HG03159 (cell line): ENCODE measurements around the gene ASAP2.

Source experiments
- ATAC-seq: cut with Tn5 transposase; IDR thresholded peaks from one replicate; pipeline ENCODE4 v1.9.1; 2021; ENCODE audit warnings: mild to moderate bottlenecking, moderate library complexity; ENCODE audit not compliant: unreplicated experiment

Gene ASAP2

DNA sequence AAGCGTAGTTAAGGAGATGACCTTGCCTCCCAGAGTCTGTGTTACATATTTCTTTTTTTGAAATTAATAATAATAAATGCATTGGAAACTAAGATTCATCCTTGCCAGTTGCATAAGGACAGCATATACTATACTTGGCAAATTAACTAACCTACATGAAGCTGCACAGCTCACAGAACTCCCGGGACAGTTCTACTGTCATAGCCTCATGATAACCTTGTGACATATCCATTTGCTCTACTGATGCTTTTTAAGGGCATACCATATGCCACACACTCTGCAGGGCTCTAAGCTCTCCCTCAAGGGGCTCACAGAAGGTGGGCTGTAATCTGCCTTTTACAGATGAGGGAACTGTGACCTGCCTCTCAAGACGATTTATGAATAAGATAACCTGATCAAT is 212.9 kb downstream of the ASAP2 start:
- no peak for ATAC-seq

DNA sequence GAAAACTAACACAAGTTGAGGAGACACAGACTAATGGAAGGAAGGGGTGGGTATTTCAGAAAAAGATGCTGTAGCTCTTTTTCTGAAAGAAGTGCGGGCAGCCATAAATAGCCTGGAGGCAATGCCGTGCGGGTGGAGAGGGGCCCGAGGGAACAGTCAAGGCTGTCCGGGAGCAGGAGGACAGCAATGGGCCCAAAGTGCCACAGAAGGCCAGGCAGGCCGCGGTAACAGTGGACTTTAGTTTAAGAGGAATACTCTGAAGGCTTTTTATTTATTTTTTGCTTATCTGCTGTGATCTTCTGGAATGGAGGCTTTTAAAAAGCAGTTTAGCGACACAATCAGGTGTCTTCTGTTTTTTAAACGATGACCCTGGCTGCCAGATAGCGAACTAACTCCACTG is 213.9 kb downstream of the ASAP2 start:
- no peak for ATAC-seq

DNA sequence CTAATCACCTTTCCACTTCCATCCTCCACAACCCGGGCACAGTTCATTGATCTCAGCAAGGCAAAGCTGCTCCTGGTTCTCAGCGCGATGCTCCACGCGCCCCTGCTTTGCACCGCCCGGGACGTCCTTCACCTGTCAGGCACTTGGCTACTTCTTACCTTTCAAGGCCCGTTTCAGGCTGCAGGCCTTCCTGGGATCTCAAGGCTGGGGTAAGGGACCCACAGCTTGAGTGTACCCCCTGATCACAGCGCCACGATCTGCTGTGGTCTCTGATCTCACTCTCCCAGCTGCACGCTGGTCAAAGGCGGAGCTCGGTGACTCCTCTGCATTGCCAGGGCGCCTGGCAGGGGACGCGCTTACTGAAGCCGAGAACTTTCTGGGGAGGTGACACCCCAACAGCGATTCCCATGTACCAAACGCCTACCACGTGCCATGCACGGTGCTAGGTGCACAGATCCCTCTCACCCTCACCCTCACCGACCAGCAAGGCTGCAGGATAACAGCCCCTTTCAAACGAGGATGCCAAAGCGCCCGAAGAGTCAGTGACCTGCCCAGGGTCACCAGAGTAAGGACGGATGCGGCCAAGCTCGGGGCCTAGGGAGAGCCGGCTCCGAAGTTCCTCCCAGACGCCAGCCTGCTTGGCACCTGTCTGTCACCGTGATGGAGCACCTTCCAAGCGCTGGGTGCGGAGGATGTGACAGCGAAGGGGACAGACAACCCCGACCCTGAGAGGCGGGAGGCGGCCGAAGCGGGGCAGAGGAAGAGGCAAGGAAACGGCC is 215.9 kb downstream of the ASAP2 start:
- ATAC-seq: peak; percentile 35

DNA sequence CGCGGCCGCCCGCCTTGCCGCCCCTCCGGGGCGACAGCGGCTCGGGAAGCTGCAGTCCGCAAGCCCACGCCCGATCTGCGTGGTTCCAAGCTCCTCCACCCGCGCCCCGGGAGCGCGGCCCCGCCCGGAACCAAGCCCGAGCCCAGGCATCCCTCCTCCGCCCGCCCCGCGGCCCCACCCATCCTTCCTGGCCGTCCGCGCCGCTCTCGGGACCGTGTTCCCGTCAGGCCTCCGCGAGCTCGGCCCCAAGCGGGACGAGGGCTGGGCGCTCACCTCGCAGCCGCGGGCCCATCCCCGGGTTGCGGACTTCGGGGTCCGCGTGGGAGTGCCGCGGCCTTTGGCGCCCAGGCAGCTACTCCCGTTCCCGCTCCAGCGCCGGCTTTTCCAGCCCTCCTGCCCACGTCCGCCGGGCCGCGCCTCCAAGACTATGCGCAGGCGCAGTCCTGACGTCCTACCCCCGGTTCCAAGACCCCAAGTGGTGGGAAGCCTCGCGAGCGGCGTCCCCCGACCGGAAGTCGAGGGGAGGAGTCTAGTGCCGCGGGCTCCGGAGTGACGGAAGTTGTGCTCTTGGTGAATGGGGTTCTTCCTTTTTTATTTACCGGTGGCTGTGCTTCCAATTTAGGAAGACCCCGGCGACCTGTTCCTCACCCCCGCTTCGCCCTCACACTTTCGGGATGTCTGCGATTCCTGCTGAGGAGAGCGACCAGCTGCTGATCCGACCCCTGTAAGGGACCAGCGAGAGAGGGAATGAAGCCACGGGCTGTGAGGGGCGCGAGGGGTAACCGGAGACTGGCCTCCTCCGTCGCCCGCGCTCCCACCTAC is 216.7 kb downstream of the ASAP2 start, which contains the start of the genes CPSF3 and ITGB1BP1:
Gene CPSF3 (plus strand): TSS at position 555 of the 822 bp plus-strand sequence. CDS start 120 bp downstream, at position 675.
Gene ITGB1BP1 (minus strand): TSS at position 429 of the 822 bp plus-strand sequence. CDS start 4,831 bp downstream, outside the sequence.
- peak; percentile 86 for ATAC-seq

DNA sequence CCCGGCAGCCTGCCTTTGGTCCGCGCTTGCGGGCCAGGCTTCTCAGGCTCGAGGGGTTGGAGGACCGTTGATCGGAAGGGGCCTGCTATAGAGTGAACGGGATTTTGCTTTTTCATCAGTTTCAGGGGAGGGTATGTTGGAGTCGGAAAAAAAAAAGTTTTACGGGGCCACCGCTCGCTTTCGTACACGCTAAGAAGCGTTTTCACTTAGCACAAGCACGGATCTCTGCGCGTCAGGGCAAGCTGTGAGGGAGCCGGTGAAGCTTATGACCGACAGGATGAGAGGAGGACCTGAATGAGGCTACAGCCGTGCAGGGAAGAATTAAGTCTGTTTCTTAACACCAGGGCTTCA is 217.3 kb downstream of the ASAP2 start:
- peak; percentile 10 for ATAC-seq

DNA sequence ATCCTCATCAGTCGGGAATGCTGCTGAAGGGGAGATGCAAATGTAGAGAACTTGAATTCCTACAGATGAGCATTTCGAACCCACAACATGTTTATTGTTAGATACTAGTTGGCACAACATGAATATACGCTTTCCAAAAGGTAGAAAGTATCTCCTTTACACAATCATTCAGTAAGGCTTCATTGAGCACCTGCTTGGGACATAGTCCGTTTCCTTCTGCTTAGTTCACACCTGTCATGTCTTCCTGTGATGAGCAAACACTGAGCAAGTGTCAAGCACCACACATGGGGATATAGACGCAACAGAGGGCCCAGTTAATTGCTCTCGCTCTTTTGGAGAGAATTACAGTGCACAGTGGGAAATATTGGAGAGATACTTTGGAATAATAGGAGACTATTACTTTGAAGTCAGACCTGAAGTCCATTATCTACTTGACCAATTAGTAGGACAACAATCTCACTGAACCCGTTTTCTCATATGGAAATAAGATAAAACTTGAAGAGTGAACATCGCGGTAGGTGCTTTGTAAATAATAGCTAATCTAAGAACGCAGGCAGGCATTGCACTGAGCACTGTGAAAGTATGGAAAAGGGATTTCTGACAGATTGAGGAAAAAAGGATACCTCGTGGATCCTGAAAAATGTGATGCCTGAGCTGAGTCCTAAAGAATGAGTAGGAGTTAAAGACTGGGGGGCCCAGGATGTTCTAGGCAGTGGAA is 218.0 kb downstream of the ASAP2 start:
- no peak for ATAC-seq

DNA sequence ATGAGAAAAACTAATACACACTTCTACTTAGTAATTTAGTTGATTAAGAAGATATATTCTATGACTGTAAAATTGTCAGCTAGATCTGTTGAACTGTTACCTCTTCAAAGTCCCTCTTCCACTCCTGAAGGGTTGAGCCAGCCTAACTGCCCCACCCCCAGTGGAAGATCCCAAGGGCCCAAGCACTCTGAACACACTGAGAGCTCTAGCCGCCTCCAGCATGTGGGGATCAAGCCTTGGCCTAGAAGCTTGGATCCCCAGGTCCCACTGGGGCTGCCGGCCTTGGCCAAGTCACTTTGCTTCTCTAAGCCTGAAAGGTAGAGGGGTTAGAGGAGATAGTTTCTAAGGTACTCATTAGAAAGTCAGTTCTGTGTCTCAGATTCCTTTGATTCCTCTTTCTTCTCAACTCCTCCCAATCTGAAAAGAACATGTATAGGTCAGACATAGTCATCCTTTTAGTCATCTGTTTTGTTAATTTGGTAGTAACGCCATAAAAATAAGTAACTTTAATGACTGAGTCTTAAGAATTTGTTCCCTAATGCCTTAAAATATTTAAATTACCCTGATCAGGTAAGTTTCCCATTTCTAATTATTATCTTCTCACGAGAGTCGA is 222.5 kb downstream of the ASAP2 start:
- ATAC-seq: no peak

DNA sequence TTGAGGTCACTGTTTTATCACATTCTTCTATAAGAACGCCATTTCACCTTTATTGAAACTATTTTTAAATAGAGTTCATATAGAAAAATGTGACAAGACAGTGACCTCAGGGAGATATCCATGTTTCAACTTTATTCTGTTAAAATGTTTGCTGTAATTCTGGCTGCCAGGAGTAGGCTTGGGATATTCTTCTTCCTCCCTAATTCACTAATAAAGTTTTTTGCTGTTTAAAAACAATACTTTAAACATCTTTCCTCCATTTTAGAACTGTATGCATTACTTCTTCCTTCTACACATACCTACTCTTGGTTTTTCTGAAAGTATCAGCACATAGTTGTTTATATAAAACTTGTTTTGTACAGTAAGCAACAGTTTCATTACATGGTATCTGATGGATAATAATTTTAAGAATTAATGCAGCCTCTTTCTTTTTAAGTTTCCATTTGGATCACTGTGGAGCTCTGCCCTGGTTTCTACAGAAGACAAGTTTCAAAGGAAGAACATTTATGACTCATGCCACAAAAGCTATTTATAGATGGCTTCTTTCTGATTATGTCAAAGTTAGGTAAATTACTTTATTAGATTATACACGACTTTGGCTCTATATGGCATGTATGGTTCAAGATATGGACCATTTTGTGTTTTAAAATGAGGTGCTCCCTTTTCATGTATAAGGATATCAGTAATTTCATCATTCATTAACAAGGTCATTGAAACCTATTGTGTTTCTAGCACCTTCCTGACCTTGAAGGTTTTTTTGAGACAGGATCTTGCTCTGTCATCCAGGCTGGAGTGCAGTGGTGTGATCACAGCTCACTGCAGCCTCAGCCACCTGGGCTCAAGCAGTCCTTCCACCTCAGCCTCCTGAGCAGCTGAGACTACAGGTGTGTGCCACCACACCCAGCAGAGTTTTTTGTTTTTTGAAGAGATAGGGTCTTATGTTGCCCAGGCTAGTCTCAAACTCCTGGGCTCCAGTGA is 224.0 kb downstream of the ASAP2 start:
- ATAC-seq: no peak

DNA sequence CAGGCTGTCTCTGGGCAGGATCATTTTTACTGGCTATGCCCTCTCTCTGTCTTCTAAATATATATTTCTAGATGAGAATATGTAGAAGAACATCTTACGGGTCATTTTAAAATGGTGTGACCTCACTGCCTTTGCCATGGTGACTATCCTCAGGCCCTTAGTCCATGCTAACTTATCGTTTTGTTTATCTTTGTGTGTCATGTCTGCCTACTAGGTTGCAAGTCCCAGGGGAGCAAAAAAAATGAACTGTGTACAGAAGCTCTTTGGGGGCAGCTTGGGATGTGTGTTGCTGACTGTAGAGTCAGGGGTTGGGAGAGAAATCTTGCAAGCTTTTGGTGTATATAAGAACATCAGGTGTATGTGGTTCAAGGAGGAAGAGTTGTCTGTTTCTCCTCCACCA is 227.9 kb downstream of the ASAP2 start:
- ATAC-seq: no peak

DNA sequence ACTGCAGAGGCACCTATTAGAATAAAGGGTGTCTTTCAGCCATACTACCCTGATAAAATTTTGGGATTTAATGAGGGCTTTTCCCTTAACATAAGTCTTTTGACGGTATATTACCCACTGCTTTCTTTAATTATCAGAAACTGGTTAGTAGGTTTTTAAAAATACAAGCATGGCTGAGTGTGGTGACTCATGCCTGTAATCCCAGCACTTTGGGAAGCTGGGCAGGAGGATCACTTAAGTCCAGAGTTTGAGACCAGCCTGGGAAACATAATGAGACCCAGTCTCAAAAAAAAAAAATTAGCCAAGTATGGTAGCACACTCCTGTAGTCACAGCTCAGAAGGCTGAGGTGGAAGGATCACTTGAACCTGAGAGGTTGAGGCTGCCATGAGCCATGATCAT is 232.9 kb downstream of the ASAP2 start:
- ATAC-seq: no peak

DNA sequence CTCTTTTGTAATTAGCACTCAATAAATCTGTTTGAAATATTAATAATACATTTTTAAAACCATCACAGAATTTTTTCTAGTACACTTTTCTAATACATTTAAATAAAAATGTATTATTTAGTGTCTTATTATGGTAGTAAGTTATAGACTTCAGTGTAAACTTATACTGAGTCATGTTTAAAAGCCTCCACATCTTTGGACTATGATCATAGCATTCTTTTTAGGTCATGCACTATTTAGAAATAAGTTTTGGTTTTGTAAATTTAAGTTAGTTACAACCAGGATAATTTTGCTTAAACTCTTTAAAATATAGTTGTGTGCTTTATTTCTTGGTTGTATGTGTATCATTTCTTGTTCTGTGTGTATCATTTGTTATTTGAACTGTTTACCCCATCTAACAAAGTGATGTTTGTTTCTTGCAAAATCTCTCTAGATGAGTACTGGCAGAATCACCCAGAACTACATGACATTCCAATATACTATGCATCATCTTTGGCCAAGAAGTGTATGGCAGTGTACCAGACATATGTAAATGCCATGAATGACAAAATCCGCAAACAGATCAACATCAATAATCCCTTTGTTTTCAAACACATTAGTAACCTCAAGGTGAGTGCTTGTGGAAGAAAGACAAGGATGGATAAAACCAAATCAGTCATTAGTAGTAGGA is 233.6 kb downstream of the ASAP2 start:
- ATAC-seq: no peak

DNA sequence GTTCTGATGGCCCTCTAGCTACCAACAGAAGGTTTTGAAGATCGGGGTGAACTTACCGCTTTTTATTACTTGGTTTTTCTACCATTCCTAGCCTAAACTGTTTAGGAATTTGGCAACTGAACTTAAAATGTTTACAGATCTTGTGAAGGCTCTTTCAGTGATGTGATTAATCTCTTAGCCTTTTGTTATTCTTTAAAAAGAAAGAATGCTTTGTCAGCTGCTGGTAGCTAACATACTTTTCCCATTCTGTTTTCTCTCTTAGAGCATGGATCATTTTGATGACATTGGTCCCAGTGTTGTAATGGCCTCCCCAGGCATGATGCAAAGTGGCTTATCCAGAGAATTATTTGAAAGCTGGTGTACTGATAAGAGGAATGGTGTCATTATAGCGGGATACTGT is 234.9 kb downstream of the ASAP2 start:
- ATAC-seq: no peak

DNA sequence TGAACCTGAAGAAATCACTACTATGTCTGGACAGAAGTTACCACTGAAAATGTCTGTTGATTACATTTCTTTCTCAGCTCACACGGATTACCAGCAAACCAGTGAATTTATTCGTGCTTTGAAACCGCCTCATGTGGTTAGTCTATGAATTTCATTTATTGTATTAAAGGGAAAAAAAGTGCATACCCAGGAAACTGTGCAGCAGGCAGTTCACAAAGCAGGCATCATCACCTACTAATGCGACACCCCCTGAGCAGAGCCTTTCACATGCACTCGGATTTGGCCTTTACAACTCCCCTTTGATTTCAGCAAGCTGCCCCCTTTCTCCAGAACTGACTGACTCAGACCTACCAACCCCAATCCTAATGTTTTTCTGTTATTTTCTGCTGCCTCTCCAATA is 236.9 kb downstream of the ASAP2 start:
- ATAC-seq: no peak

DNA sequence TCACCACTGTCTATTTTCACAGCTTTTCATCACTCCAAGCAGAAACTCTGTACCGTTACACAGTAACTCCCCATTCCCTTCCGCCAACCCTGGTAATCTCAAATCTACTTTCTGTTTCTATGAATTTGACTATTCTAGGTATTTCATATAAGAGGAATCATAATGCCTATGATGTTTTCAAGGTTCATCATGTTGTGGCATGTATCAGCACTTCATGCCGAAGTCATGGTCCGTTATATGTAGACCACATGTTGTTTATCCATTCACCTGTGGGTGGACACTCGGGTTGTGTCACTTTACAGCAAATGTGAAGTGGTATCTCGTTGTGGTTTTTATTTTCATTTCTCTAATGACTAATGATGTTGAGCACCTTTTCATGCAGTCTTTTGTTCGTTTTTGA is 238.5 kb downstream of the ASAP2 start:
- ATAC-seq: no peak

DNA sequence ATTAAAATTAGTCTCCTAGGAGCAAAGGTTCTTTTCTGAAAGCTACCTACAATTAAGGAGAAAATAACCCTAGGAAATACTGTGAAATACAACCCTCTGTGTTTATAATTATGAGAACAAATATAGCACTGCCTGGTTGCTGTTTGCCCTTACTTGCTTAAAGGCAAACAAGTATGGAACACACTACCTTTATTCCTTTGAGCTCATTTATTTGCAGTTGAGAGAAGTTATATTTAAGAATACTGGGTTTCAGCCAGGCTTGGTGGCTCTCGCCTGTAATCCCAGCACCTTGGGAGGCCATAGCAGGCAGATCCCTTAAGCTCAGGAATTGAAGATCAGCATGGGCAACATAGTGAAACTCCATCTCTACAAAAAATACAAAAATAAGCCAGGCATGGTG is 244.6 kb downstream of the ASAP2 start:
- ATAC-seq: no peak
